ENCODE results near the gene CEACAM19.

CEACAM19 gene

GRCh38 chr19:44672226-44672625 lies 944 bp downstream of the CEACAM19 start:
- no peak for DNase-seq (ENCODE audit: extremely low spot score)
- TF ChIP-seq, protein P1, sequence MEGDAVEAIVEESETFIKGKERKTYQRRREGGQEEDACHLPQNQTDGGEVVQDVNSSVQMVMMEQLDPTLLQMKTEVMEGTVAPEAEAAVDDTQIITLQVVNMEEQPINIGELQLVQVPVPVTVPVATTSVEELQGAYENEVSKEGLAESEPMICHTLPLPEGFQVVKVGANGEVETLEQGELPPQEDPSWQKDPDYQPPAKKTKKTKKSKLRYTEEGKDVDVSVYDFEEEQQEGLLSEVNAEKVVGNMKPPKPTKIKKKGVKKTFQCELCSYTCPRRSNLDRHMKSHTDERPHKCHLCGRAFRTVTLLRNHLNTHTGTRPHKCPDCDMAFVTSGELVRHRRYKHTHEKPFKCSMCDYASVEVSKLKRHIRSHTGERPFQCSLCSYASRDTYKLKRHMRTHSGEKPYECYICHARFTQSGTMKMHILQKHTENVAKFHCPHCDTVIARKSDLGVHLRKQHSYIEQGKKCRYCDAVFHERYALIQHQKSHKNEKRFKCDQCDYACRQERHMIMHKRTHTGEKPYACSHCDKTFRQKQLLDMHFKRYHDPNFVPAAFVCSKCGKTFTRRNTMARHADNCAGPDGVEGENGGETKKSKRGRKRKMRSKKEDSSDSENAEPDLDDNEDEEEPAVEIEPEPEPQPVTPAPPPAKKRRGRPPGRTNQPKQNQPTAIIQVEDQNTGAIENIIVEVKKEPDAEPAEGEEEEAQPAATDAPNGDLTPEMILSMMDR (IDR thresholded peaks at IDR 0.05; ENCODE audit: control extremely low read depth, extremely low read depth, low read depth, missing control alignments), result no peak
- ChIA-PET POLR2A (no interaction called here), CTCF (interaction anchor here (1.1 to 1.8 kb wide), 4 partner anchors 9 to 94 kb away, joined by 3 to 7 read pairs (median 4); no protein-coding TSS in a partner anchor)

- TF ChIP-seq, protein P1 (IDR thresholded peaks at IDR 0.05; ENCODE audit: control extremely low read depth, extremely low read depth, low read depth, missing control alignments), result no peak
- ChIA-PET POLR2A (no interaction called here), CTCF (interaction anchor here (0.9 to 1.8 kb wide), 3 partner anchors 11 to 97 kb away, joined by 3 to 7 read pairs (median 3); no protein-coding TSS in a partner anchor)
- no peak for DNase-seq (ENCODE audit: extremely low spot score)
Observed at GRCh38 chr19:44673510-44673909, 2.2 kb downstream of the CEACAM19 start.

- ChIA-PET POLR2A (no interaction called here), CTCF (interaction anchor here (1.1 to 3.1 kb wide), 5 partner anchors 13 to 98 kb away, joined by 3 to 11 read pairs (median 4); no protein-coding TSS in a partner anchor)
- TF ChIP-seq, protein P1 (IDR thresholded peaks at IDR 0.05; ENCODE audit: control extremely low read depth, extremely low read depth, low read depth, missing control alignments), result no peak
- no peak for DNase-seq (ENCODE audit: extremely low spot score)
Observed at GRCh38 chr19:44675521-44675920, 4.2 kb downstream of the CEACAM19 start.

GRCh38 chr19:44677019-44677811 lies 5.9 kb downstream of the CEACAM19 start:
- ChIA-PET POLR2A (no interaction called here), CTCF (interaction anchor here (0.8 to 3.1 kb wide), 5 partner anchors 12 to 106 kb away, joined by 3 to 11 read pairs (median 4); no protein-coding TSS in a partner anchor)
- TF ChIP-seq, protein P1 (IDR thresholded peaks at IDR 0.05; ENCODE audit: control extremely low read depth, extremely low read depth, low read depth, missing control alignments), result no peak
- DNase-seq (ENCODE audit: extremely low spot score), result no peak

- DNase-seq (ENCODE audit: extremely low spot score), result no peak
- ChIA-PET POLR2A (no interaction called here), CTCF (interaction anchor here (1.1 to 1.8 kb wide), 6 partner anchors 9 to 110 kb away, joined by 3 to 6 read pairs (median 5); no protein-coding TSS in a partner anchor)
- TF ChIP-seq, protein P1 (IDR thresholded peaks at IDR 0.05; ENCODE audit: control extremely low read depth, extremely low read depth, low read depth, missing control alignments), result no peak
Observed at GRCh38 chr19:44680536-44680935, 9.3 kb downstream of the CEACAM19 start.

DNA sequence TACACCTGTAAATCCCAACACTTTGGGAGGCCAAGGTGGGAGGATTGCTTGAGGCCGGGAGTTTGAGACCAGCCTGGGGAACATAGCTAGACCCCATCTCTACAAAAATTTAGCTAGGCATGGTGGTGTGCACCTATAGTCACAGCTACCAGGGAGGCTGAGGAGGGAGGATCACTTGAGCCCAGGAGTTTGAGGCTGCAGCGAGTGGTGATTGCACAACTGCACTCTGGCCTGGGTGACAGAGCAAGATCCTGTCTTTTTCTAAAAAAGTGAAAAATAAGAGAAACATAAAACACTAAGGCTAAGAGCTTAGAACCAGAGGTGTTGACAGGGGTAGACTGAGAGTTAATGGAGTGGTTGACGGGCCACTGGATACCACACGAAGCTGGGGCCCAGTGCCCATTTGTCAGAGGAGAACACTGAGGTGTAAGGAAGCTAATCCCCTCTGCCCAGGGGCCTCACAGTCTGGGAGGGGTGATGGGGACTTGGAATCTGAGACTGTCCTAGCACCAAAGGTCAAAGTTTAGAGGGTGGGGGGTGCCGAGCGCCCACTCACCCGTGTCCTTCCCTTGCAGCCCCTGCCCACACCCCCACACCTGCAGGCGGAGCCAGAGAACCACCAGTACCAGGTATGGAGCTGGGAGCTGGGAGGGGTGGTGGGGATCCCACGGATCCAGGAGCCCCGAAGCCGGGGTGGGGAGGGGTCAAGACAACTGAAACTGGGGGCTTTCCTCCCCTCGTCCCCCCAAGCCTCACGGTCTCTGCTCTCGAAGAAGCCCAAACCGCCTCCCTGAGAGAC lies 10.9 kb downstream of the CEACAM19 start:
- CTCF ChIA-PET, result interaction anchor here (0.9 to 2.4 kb wide), 5 partner anchors 25 to 164 kb away, joined by 3 to 9 read pairs (median 4); partner anchors contain the start of gene NECTIN2
- TF ChIP-seq, protein P1 (IDR thresholded peaks at IDR 0.05; ENCODE audit: control extremely low read depth, extremely low read depth, low read depth, missing control alignments), result no peak
- no peak for DNase-seq (ENCODE audit: extremely low spot score)
- POLR2A ChIA-PET, result interaction anchor here (0.6 kb wide), 2 partner anchors 86 to 1186 kb away, joined by 4 to 5 read pairs; no protein-coding TSS in a partner anchor

Data from GM10248 (cell line).